ENCODE data around the gene PRKX.
A peak's percentile ranks its signal among the peaks of the same experiment; 100 is the strongest.
"Not testable (repeated sequence)": the region's sequence is repeated elsewhere in the genome, so short reads cannot be mapped to it uniquely, and the experiment has no call there.

Gene PRKX

DNA sequence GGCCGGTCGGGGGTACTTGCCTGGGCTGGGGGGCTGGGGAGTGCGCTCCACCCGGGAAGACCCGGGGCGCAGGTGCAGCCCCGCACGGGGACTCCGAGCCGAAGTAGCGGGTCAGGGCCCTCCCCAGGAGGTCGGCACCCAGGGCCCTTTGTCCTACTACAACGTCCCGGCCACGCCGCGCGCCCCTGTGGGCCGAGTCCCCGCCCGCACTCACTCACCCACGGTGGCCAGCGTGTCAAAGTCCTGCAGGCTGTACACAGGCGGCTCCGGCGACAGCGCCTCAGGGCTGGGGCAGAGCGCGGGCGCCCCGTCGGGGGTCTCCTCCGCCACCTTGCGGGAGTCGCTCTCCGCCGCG lies 602 bp downstream of the PRKX start:
- TF ChIP-seq, protein P1, sequence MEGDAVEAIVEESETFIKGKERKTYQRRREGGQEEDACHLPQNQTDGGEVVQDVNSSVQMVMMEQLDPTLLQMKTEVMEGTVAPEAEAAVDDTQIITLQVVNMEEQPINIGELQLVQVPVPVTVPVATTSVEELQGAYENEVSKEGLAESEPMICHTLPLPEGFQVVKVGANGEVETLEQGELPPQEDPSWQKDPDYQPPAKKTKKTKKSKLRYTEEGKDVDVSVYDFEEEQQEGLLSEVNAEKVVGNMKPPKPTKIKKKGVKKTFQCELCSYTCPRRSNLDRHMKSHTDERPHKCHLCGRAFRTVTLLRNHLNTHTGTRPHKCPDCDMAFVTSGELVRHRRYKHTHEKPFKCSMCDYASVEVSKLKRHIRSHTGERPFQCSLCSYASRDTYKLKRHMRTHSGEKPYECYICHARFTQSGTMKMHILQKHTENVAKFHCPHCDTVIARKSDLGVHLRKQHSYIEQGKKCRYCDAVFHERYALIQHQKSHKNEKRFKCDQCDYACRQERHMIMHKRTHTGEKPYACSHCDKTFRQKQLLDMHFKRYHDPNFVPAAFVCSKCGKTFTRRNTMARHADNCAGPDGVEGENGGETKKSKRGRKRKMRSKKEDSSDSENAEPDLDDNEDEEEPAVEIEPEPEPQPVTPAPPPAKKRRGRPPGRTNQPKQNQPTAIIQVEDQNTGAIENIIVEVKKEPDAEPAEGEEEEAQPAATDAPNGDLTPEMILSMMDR (IDR thresholded peaks at IDR 0.05; ENCODE audit: low read depth, low read length, missing control alignments): no peak
- no peak for DNase-seq (ENCODE audit: extremely low read depth, low read depth)
- H3K4me3 ChIP-seq (replicated peaks; ENCODE audit: low read depth, low read length): peak overlapping the region; percentile 71

DNA sequence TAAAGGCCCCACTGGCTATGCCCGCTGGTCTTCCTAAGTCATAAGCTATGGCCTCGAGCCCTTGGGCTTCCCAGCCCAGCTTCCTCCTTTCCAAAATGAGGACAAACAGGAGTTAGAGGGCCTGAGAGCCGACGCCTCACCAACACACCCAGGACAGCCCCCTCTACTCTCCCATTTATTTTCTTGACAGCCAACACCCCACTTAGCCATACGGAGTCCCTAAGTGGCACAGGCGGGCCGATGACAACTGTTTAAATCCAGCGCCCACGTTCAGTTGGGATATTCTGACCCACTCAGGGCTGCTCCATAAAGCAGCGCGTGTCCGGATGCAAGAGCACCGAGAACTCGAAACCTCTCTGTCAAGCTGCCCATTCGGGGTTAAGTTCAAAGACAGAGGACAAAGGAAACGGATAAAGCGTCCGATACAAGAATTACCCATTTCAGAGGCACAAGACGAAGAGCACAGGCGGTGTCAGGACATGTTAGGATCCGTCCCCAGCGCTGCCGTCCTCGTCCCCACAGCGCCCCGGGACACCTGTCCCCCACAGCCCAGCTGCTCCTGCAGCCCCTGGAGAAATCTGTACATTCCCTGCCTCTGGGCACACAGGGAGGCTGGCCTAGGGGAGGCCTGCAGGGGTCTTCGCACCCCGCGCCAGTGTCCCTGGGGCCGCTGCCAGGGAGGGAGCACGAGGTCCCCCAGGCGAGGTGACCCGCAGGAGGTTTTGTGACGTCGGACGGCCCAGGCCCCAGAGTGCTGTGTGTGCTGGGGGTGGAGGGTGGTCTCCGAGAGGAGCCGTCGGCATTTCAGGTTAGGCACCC lies 1.2 kb downstream of the PRKX start:
- TF ChIP-seq, protein P1 (IDR thresholded peaks at IDR 0.05; ENCODE audit: low read depth, low read length, missing control alignments): no peak
- DNase-seq (ENCODE audit: extremely low read depth, low read depth): no peak
- H3K4me3 ChIP-seq (replicated peaks; ENCODE audit: low read depth, low read length): peak overlapping the region; percentile 71

DNA sequence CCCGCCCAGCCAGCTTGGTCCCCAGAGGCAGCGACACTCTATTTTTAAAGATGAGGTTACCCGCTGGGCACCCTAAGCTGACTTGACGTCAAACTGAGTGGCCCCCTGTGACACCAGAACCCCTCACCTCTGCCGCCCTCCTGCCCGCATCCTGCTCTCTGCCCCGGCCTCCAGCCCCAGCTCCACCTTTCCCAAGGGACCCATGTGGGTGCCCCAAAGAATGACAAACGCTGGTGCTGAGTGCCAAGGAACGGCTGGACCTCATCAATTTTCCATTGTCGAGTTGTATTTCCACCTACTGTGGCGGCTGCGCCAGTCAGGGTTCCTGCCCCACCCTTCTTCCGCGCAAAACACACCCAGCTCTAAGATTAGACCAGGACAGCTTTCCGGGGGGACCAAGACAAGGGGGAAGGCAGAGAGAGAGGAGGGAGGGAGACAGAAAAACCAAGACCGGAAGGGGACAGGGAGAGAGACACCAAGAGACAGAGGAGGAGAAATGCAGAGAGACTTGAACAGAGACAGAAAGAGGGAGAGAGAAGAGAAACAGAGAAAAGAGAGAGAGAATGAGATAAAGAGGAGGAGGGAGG lies 2.0 kb downstream of the PRKX start:
- DNase-seq (ENCODE audit: extremely low read depth, low read depth): no peak
- TF ChIP-seq, protein P1 (IDR thresholded peaks at IDR 0.05; ENCODE audit: low read depth, low read length, missing control alignments): no peak
- H3K4me3 ChIP-seq (replicated peaks; ENCODE audit: low read depth, low read length): peak overlapping the region; percentile 71

DNA sequence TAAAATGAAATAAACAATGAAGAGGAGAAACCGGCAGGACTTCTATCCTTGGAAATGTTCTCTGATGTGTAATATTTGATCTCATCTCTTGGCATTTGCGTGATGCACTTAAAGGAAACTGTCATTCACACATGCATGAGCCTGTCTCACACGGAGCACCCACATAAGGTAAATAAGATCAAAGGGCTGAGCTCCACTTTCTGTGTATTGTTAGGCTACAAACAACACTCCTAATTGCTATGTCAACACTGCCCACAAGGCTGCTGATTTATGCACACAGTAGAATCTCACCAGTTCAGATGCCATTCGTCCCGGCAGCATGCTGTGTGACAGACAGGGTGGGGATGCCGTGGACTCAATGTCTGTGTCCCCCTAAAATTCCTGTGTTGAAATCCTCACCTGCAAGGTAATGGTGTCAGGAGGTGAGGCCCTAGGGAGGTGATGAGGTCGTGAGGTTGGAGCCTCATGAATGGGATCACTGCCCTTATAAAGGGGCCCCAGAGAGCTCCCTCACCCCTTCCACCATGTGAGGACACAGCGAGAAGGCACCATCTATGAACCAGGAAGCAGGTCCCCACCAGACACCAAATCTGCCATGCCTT lies 5.7 kb downstream of the PRKX start:
- not testable (repeated sequence) for H3K4me3 ChIP-seq (replicated peaks; ENCODE audit: low read depth, low read length); DNase-seq (ENCODE audit: extremely low read depth, low read depth)

DNA sequence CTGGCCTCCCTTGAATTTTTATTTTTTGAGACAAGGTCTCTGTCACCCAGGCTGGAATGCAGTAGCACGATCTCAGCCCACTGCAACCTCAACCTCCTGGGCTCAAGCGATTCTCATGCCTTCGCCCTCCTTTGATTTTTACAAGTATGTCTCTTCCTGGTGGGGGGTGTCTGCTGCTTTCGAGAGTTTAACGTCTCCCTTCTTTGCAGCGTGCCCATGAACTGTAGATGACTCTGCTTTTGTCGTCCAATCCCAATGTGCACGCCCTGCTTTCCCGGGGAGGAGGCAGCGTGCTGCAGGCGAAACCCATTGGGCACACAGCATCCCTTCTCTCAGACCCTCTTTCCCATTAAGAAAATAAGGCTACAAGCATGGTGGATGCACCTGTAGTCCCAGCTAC lies 7.0 kb downstream of the PRKX start:
- DNase-seq (ENCODE audit: extremely low read depth, low read depth): no peak
- no peak overlapping the region for H3K4me3 ChIP-seq (replicated peaks; ENCODE audit: low read depth, low read length)
- TF ChIP-seq, protein P1 (IDR thresholded peaks at IDR 0.05; ENCODE audit: low read depth, low read length, missing control alignments): no peak

DNA sequence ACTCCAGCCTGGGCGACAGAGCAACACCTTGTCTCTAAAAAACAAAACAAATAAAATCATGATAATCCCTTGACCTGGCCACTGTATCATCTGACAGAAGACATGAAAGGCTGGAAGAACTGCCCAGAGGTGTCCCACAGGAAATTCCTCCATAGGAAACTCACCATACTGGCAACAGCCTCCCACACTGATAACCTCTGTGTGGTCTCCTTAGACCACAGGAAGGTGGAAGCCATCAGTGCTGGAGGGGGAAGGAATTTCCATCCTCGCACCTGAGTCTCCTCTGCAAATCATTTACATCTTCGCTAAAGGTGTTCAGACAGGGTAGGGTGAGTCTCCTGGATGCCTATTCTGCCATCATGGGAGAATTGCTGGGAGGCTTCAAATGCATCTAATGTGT lies 10.2 kb downstream of the PRKX start:
- not testable (repeated sequence) for DNase-seq (ENCODE audit: extremely low read depth, low read depth); H3K4me3 ChIP-seq (replicated peaks; ENCODE audit: low read depth, low read length)

DNA sequence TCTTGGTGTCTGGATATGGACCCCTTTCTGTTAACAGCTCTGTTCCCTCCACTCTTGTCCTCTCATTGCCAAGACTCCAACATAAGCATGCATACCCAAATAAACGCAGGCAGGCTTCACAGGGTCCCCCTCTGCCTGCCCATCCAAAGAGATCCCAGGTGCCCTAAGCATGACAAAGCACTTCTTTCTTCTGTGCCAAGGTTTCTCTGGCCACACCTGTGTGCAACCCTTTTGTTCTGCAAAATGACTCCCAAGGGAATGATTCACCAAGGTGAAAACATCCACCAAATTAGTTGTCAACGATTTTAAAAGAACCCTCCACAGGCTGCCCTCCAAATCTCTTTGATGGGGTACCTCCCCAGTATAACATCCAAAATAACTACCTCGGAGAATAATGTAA lies 11.4 kb downstream of the PRKX start:
- H3K4me3 ChIP-seq (replicated peaks; ENCODE audit: low read depth, low read length); DNase-seq (ENCODE audit: extremely low read depth, low read depth): not testable (repeated sequence)

DNA sequence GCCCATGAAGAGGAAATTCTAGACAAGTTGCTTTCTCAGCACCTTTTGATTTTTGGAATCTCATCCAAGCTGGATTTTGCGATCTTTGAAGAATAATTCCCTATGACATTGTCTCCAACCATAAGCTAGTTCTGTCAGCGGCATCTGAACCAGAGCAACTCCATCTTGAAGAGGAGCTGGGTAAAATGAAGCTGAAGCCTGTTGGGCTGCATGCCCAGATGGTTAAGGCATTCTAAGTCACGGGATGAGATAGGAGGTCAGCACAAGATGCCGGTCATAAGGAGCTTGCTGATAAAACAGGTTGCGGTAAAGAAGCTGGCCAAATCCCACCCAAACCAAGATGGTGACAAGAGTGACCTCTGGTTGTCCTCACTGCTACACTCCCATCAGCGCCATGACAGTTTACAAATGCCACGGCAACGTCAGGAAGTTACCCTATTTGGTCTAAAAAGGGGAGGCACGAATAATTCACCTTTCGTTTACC lies 12.0 kb downstream of the PRKX start:
- H3K4me3 ChIP-seq (replicated peaks; ENCODE audit: low read depth, low read length); DNase-seq (ENCODE audit: extremely low read depth, low read depth): not testable (repeated sequence)

All from HFF-Myc (cell line).